HEK293T (cell line): Measurements from ENCODE around the gene ITGB8.

ENCODE experiments used
- CTCF ChIA-PET: fragments of 350-600 bp; formaldehyde crosslinking; extraction: SDS; loops from one replicate; lab custom pipeline; 2021; ENCODE audit warnings: antibody characterized with exemption, inconsistent platforms; lab: Yijun Ruan, JAX
- POLR2A ChIA-PET: fragments of 350-600 bp; formaldehyde crosslinking; extraction: SDS; loops from one replicate; lab custom pipeline; 2020; ENCODE audit warnings: antibody characterized with exemption, inconsistent platforms; lab: Yijun Ruan, JAX
- DNase-seq: peaks from one replicate; pipeline ENCODE4 v3.0.0; 2012; ENCODE audit warnings: mixed read lengths; ENCODE audit errors: extremely low spot score
- ARNT ChIP-seq: fragments of 450-650 bp; IDR thresholded peaks from 2 replicates; pipeline ENCODE4 v1.6.1; 2017; ENCODE audit warnings: mild to moderate bottlenecking
- BHLHE40 ChIP-seq: fragments of 450-650 bp; IDR thresholded peaks from 2 replicates; pipeline ENCODE4 v1.6.1; 2016; ENCODE audit warnings: mild to moderate bottlenecking, moderate library complexity, borderline replicate concordance
- CTBP1 ChIP-seq: fragments of 450-650 bp; IDR thresholded peaks from 2 replicates; pipeline ENCODE4 v1.6.1; 2016; ENCODE audit warnings: borderline replicate concordance
- ELF4 ChIP-seq: fragments of 450-650 bp; IDR thresholded peaks from 2 replicates; pipeline ENCODE4 v1.6.1; 2017; ENCODE audit warnings: antibody characterized with exemption
- FOXA1 ChIP-seq: fragments of 450-650 bp; IDR thresholded peaks from 2 replicates; pipeline ENCODE4 v1.6.1; 2016; ENCODE audit warnings: mild to moderate bottlenecking
- FOXK2 ChIP-seq: fragments of 450-650 bp; IDR thresholded peaks from 2 replicates; pipeline ENCODE4 v1.6.1; 2016; ENCODE audit warnings: mild to moderate bottlenecking
- FOXM1 ChIP-seq: fragments of 450-650 bp; IDR thresholded peaks from 2 replicates; pipeline ENCODE4 v1.6.1; 2017; ENCODE audit warnings: mild to moderate bottlenecking, borderline replicate concordance
- HDGF ChIP-seq: fragments of 450-650 bp; IDR thresholded peaks from 2 replicates; pipeline ENCODE4 v1.6.1; 2017; ENCODE audit warnings: antibody characterized with exemption, borderline replicate concordance
- L3MBTL2 ChIP-seq: fragments of 450-650 bp; conservative IDR thresholded peaks from 2 replicates; pipeline ENCODE4 v1.6.1; 2016; ENCODE audit warnings: mild to moderate bottlenecking
- LEF1 ChIP-seq: fragments of 450-650 bp; IDR thresholded peaks from 2 replicates; pipeline ENCODE4 v1.6.1; 2017; ENCODE audit warnings: mild to moderate bottlenecking, borderline replicate concordance
- NFRKB ChIP-seq: fragments of 450-650 bp; IDR thresholded peaks from 2 replicates; pipeline ENCODE4 v1.6.1; 2016; ENCODE audit warnings: mild to moderate bottlenecking, moderate library complexity
- SP1 ChIP-seq: fragments of 450-650 bp; IDR thresholded peaks from 2 replicates; pipeline ENCODE4 v1.6.1; 2017
- SUZ12 ChIP-seq: fragments of 450-650 bp; IDR thresholded peaks from 2 replicates; pipeline ENCODE4 v1.6.1; 2016; ENCODE audit warnings: mild to moderate bottlenecking
- TARDBP ChIP-seq: fragments of 450-650 bp; IDR thresholded peaks from 2 replicates; pipeline ENCODE4 v1.6.1; 2016
- ZNF384 ChIP-seq: fragments of 450-650 bp; IDR thresholded peaks from 2 replicates; pipeline ENCODE4 v1.6.1; 2016
- TF ChIP-seq, protein P1 (sequence below): fragments of 450-650 bp; IDR thresholded peaks from 2 replicates; pipeline ENCODE4 v1.6.1; 2016

ITGB8 gene

DNA sequence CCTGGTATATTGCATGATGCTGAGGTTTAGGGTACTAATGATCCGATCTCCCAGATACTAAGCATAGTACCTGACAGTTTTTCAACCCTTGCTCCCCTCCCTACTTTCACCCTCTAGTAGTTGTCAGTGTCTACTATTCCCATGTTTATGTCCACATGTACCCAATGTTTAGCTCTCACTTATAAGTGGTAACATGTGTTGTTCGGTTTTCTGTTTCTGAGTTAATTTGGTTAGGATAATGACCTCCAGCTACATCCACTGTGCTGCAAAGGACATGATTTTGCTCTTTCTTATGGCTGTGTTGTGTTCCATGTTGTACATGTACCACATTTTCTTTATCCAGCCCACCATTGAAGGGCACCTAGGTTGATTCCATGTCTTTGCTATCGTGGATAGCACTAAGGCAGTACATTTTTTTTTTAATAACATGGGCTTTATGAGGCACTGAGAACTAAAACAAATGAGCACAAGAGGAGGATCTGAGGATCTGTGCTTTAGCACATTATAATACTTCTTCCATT lies 28.1 kb downstream of the ITGB8 start:
- POLR2A ChIA-PET = no interaction called here
- CTCF ChIA-PET = no interaction called here
- TF ChIP-seq L3MBTL2 = no peak
- TF ChIP-seq CTBP1 = no peak
- TF ChIP-seq HDGF = no peak
- TF ChIP-seq SUZ12 = no peak
- no peak for TF ChIP-seq TARDBP
- TF ChIP-seq ELF4 = no peak
- TF ChIP-seq ARNT = no peak
- TF ChIP-seq NFRKB = no peak
- DNase-seq = no peak

GRCh38 chr7:20359341-20359963 lies 28.8 kb downstream of the ITGB8 start:
- DNase-seq = no peak
- TF ChIP-seq NFRKB (no peak), ZNF384 (no peak), SP1 (no peak), TARDBP (no peak), BHLHE40 (no peak), LEF1 (no peak), L3MBTL2 (no peak), HDGF (no peak), ELF4 (no peak)
- ChIA-PET CTCF (no interaction called here), POLR2A (interaction anchor here (0.8 kb wide), 1 partner anchor 650 kb away, joined by 3 read pairs; no protein-coding TSS in a partner anchor)

GRCh38 chr7:20362574-20363253 lies 32.0 kb downstream of the ITGB8 start:
- ChIA-PET POLR2A (no interaction called here), CTCF (no interaction called here)
- no peak for TF ChIP-seq SUZ12
- no peak for TF ChIP-seq ARNT
- TF ChIP-seq ELF4 = no peak
- no peak for TF ChIP-seq FOXK2
- no peak for TF ChIP-seq CTBP1
- TF ChIP-seq, protein P1, sequence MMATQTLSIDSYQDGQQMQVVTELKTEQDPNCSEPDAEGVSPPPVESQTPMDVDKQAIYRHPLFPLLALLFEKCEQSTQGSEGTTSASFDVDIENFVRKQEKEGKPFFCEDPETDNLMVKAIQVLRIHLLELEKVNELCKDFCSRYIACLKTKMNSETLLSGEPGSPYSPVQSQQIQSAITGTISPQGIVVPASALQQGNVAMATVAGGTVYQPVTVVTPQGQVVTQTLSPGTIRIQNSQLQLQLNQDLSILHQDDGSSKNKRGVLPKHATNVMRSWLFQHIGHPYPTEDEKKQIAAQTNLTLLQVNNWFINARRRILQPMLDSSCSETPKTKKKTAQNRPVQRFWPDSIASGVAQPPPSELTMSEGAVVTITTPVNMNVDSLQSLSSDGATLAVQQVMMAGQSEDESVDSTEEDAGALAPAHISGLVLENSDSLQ = no peak
- TF ChIP-seq TARDBP = no peak
- DNase-seq = no peak

GRCh38 chr7:20364571-20365196 lies 34.0 kb downstream of the ITGB8 start:
- TF ChIP-seq, protein P1 = no peak
- TF ChIP-seq ZNF384 (no peak), BHLHE40 (no peak), NFRKB (no peak), CTBP1 (no peak), TARDBP (no peak), ELF4 (no peak), FOXA1 (no peak), SP1 (no peak), SUZ12 (no peak), FOXM1 (no peak), LEF1 (no peak), ARNT (no peak), L3MBTL2 (no peak), FOXK2 (no peak)
- ChIA-PET POLR2A (no interaction called here), CTCF (no interaction called here)
- DNase-seq = no peak

DNA sequence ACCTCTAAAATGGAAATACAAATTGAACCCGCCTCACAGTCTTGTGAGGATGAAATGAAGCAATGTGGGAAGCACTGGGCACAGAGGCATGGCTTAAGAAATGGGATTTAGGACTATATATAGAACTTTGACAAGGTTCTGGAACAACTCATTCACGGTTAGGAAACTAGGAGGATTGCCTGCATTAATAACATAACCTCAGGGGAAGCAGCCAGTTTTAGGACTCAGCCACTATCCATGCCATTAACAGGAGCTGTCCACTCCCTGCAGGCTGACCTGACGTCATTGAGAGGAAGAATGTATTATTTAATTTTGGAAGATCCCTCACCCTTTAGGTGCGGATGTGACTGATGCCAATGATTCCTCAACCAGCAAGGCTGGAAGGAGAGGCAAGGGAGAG lies 34.8 kb downstream of the ITGB8 start:
- CTCF ChIA-PET = no interaction called here
- POLR2A ChIA-PET = no interaction called here
- TF ChIP-seq FOXM1 (no peak), TARDBP (no peak), L3MBTL2 (no peak), ELF4 (no peak), NFRKB (no peak), CTBP1 (no peak), FOXK2 (no peak), LEF1 (no peak), FOXA1 (no peak), BHLHE40 (no peak), ARNT (no peak), SUZ12 (no peak), ZNF384 (no peak), SP1 (no peak), HDGF (no peak)
- TF ChIP-seq, protein P1 = no peak
- DNase-seq = no peak

- ChIA-PET CTCF (no interaction called here), POLR2A (no interaction called here)
- no peak for TF ChIP-seq SUZ12
- no peak for TF ChIP-seq BHLHE40
- no peak for TF ChIP-seq SP1
- TF ChIP-seq, protein P1 = no peak
- TF ChIP-seq LEF1 = no peak
- DNase-seq = no peak
These were observed 43.7 kb downstream of the ITGB8 start for GRCh38 chr7:20374399-20374798.
